GM21737 (cell line): ENCODE measurements around the gene NRROS.
A peak's percentile ranks its signal among the peaks of the same experiment; 100 is the strongest.
"Not testable (repeated sequence)": the region's sequence is repeated elsewhere in the genome, so short reads cannot be mapped to it uniquely, and the experiment has no call there.

Experiments
- ATAC-seq: cut with Tn5 transposase; IDR thresholded peaks from one replicate; pipeline ENCODE4 v1.9.1; 2021; ENCODE audit warnings: mild to moderate bottlenecking, moderate library complexity; ENCODE audit not compliant: unreplicated experiment

The NRROS gene

GRCh38 chr3:196624067-196624790, 15.3 kb upstream of the NRROS start:
- peak; percentile 59 for ATAC-seq

- ATAC-seq: no peak
Observed at GRCh38 chr3:196624907-196625306, 14.6 kb upstream of the NRROS start.

DNA sequence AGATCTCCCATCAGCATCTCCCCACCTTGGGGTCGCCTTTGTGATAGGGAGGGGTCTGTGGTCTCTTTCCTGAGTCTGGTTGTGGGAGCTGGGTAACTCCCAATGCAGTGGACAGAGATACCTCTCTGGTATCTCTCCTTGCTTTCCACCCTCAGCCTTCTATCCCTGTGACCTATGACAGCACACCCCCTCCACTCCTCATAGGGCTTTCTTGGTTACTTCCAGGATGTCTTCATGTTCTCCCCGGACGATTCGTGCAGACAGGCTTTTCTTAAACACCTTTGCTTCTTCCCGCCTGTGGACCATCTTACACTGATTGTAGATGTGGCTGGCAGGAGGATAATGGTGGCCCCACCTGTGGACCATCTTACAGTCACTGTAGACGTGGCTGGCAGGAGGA, 14.2 kb upstream of the NRROS start:
- no peak for ATAC-seq

GRCh38 chr3:196627918-196628231, 11.6 kb upstream of the NRROS start:
- no peak for ATAC-seq

- ATAC-seq: no peak
Observed at GRCh38 chr3:196629228-196629627, 10.3 kb upstream of the NRROS start.

- no peak for ATAC-seq
Observed at GRCh38 chr3:196631682-196632045, 7.8 kb upstream of the NRROS start.

- ATAC-seq: peak; percentile 66
Observed at GRCh38 chr3:196632046-196632751, 7.3 kb upstream of the NRROS start.

- ATAC-seq: no peak
Observed at GRCh38 chr3:196633555-196634151, 5.8 kb upstream of the NRROS start.

GRCh38 chr3:196634224-196634623, 5.3 kb upstream of the NRROS start:
- no peak for ATAC-seq

DNA sequence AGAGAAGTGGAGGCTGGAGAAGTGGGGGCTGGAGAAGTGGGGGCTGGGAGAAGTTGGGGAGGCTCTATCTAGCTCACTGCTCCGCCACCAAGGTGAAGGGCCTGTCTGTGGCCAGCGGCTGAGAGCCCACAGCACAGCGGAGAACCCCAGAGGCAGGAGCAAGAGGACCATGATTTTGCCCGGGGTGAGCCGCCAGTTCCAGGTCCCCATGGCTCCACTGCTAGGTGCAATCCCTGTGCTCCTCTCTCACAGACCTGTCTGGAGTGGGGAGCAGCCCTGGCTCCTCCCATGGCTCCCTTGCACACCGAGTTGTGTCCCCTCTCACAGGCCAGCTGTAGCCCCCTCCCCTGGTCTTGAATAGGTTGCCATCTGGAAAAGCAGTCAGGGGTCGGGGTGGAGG, 4.7 kb upstream of the NRROS start:
- no peak for ATAC-seq

- no peak for ATAC-seq
Observed at GRCh38 chr3:196636369-196637349, 2.8 kb upstream of the NRROS start.

DNA sequence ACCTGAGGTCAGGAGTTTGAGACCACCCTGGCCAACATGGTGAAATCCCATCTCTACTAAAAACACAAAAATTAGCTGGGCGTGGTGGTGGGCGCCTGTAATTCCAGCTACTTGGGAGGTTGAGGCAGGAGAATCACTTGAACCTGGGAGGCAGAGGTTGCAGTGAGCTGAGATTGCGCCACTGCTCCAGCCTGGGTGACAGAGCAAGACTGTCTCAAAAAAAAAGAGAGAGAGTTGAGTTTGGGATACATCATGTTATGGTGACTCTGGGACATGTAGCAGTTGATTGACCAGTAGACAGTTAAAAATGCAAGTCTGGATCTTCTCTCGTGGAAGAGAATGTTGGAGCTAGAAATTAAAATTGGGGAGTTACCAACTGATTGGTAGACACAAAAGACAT, 1.6 kb upstream of the NRROS start:
- ATAC-seq: not testable (repeated sequence)

DNA sequence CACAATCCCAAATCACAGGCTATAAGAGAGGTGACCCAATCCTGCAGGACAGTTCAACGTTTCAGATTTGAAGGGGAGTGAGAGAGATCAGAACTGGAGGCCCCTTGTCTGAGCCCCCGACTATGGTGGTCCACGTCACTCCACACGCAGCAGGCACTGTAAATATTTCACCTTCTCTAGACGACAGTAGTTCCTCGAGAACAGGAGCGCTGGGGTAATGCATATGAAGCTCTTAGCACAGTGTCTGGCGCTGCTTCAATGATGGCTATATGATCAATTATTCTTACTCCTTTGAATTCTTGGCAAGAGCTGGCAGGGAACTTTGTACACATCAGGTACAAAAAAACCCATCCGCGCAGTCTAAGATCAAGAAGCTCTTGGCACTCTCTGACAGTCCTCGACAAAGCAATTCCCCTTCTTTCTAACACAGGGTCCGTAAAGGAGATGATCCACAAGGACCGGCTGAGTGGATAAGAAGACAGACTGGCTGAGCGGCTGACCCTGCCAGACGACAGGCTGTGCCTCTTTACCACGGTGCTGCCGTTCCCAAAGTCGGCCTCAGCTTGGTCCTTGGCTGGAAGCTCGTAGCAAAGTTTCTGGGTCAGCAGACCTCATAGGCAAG, 522 bp upstream of the NRROS start:
- ATAC-seq: no peak

GRCh38 chr3:196640297-196641018, 964 bp downstream of the NRROS start:
- ATAC-seq: no peak

DNA sequence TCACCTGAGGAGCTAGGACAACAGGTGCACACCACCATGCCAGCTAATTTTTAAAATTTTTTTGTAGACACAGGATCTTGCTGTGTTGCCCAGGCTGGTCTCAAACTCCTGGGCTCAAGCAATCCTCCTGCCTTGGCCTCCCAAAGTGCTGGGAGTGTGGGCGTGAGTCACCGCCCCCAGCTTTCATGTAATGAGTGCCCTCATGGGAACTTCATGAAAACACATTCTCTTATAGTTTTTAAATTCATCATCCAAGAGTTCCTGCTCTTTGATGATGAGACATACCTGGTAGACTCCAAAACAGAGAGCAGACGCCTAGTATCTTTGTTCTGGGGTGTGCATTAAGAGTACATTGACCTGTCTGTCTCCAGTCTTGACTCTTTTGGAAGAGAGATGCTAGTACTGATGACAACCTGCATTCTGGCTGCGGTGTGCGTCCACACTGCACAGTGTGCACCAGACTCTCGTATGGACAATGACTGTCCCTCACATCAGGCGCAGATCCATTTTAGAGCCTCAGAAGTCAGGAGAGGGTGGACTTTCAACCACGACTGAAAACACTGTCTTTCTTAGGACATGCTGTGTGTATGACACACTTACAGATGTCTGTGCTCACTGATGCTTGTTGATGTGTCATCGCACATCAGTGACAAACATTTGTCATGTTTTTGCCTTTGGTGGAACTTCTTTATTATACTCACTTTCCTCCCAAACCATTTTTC, 2.0 kb downstream of the NRROS start:
- no peak for ATAC-seq

- ATAC-seq: no peak
Observed at GRCh38 chr3:196642434-196642833, 2.9 kb downstream of the NRROS start.

DNA sequence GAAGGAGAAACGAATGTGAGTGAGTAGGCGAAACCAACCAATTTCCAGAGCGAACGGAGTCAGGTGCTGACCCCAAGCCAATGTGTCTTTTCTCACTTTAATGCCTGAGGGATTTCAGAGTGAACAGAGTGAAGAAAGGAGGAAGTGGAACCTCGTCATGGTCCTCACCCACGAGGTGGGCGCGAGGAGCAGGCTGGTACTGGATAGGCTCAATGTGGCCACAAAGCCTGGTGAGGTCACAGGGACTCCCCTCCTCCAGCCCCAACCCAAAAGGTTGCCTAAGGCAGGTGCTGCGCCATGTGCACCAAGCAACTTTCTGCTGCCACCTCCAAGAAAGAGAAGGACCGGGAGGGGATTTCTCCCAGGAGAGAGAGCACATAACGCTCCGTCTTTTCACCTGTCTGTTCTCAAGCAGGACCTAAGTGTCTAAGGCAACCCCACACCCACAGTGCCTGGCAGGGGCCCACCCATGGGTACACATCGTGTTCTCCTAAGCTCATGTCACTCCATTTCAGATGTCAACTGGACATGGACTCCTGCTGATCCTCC, 3.8 kb downstream of the NRROS start:
- peak; percentile 74 for ATAC-seq

GRCh38 chr3:196643761-196644160, 4.3 kb downstream of the NRROS start:
- ATAC-seq: no peak

GRCh38 chr3:196645096-196645495, 5.6 kb downstream of the NRROS start:
- no peak for ATAC-seq
